Brain microvascular endothelial cell (primary cell): ENCODE data around the gene COL16A1.

Experiments used
- DNase-seq: peaks from one replicate; pipeline ENCODE4 v3.0.0-alpha.2; 2020
- H3K27ac ChIP-seq: fragments of 250-450 bp; sonication (Bioruptor Pico); 2 replicates; pipeline ENCODE4 v1.5.1; 2020; ENCODE audit warnings: mild to moderate bottlenecking, moderate library complexity
- H3K27me3 ChIP-seq: fragments of 250-450 bp; sonication (Bioruptor Pico); replicated peaks from 2 replicates; pipeline ENCODE4 v1.5.1; 2020; ENCODE audit warnings: mild to moderate bottlenecking
- H3K36me3 ChIP-seq: fragments of 250-450 bp; sonication (Bioruptor Pico); replicated peaks from 2 replicates; pipeline ENCODE4 v1.5.1; 2020; ENCODE audit warnings: mild to moderate bottlenecking
- H3K4me3 ChIP-seq: 2 replicates; pipeline ENCODE4 v1.5.1; 2011; ENCODE audit warnings: low read depth, mild to moderate bottlenecking, control low read depth, low read length, moderate library complexity
- in situ Hi-C: cut with HindIII; loops from 2 replicates; pipeline ENCODE4 v1.10.0; 2017; ENCODE audit warnings: low sequenced_read_pairs, low pct_ligation_motif_present
- TF ChIP-seq, protein P1 (sequence below): IDR thresholded peaks from 2 replicates; pipeline ENCODE4 v1.5.1; 2011; ENCODE audit warnings: low read depth, mild to moderate bottlenecking, moderate library complexity, low read length, control low read depth, inconsistent platforms; ENCODE audit errors: missing control alignments

Gene COL16A1

DNA sequence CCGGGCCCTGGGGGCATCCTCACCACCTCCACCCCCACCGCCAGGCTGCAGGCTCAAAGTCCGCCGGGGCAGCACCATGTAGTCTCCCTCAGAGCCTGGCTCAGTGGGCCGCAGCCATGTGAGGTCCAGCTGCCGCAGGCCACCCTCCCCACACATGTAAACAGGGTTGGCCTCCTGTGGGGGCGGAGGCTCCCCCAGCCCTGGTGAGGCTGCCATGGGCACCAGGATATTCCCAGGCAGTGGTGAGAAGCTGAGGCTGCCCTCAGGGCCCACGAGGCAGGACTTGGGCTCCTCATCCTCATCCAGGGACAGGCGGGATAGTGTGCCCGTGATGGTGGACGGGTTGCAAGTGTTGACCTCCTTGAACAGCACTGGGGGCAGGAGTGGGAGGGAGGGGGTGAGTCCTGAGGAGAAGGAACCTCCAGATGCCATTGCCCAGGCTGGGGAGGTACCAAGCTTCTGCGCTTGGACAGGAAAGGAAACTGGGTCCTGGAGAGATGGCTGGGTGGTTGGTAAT lies 27.3 kb upstream of the COL16A1 start:
- H3K36me3 ChIP-seq, result no peaks in the 10 kb centered on the region
- H3K27ac ChIP-seq, result no peak overlapping the region
- H3K27me3 ChIP-seq, result no peaks in the 10 kb centered on the region
- no peak for DNase-seq
- TF ChIP-seq, protein P1, sequence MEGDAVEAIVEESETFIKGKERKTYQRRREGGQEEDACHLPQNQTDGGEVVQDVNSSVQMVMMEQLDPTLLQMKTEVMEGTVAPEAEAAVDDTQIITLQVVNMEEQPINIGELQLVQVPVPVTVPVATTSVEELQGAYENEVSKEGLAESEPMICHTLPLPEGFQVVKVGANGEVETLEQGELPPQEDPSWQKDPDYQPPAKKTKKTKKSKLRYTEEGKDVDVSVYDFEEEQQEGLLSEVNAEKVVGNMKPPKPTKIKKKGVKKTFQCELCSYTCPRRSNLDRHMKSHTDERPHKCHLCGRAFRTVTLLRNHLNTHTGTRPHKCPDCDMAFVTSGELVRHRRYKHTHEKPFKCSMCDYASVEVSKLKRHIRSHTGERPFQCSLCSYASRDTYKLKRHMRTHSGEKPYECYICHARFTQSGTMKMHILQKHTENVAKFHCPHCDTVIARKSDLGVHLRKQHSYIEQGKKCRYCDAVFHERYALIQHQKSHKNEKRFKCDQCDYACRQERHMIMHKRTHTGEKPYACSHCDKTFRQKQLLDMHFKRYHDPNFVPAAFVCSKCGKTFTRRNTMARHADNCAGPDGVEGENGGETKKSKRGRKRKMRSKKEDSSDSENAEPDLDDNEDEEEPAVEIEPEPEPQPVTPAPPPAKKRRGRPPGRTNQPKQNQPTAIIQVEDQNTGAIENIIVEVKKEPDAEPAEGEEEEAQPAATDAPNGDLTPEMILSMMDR, result no peak
- H3K4me3 ChIP-seq, result no peak overlapping the region
- in situ Hi-C loops, result no loop called here

DNA sequence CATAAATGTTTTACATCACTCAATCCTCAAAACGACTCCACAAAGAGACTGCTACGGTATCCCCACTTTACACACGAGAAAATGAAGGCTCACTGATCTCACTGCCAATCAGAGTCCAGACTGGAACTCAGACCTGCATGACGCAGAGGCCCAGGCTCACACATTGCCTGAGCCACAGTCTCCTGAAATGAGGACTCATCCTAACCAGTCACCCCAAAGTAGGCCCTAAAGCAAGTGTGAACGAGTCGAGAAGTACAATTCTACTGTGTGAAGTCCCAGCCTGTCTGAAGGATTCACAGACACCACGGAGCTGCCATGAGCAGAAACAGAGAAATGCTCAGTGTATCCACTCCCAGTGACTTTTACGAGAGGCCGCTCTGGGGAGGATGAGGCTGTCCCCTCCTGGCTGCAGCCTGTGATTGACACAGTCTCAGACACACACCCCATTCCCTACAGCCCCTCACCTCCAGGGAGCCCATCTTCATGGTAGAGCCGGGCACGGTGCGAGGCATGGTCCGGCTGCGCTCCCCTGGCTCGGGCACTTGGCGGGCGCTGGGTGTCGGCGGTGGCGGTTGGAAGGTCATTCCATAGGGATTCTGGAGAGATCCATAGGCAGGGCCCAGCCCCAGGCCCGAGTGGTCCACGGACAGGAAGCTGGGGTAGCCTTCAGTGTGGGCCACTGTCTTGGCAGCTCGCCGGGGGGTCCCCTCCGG lies 26.7 kb upstream of the COL16A1 start:
- Histone ChIP-seq H3K27ac (no peak overlapping the region), H3K4me3 (no peak overlapping the region), H3K36me3 (no peaks in the 10 kb centered on the region), H3K27me3 (no peaks in the 10 kb centered on the region)
- TF ChIP-seq, protein P1, result no peak
- in situ Hi-C loops, result no loop called here
- DNase-seq, result no peak

GRCh38 chr1:31727849-31728248 lies 24.0 kb upstream of the COL16A1 start:
- H3K36me3 ChIP-seq, result no peaks in the 10 kb centered on the region
- DNase-seq, result no peak
- no peak overlapping the region for H3K27ac ChIP-seq
- in situ Hi-C loops, result no loop called here
- TF ChIP-seq, protein P1, result no peak
- no peak overlapping the region for H3K4me3 ChIP-seq
- H3K27me3 ChIP-seq, result no peaks in the 10 kb centered on the region

DNA sequence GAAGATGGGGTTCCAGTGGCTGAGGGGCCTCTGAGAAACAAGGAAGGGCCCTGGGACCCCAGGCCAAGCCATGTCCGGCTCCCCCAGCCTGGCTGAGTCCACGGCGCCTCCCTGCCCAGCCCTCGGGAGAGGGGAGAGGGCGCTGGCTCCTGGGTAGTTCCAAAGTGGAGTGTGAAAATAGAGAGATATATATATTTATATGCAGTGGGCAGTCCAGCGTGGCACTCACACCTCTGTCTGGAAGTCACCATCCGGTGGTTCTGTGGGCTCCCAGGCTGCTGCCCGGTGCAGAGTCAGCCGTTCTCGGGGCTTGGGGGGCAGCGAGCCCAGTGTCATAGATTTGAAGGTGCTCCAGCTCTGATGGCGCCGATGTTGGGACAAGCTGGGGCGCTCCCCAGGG lies 23.4 kb upstream of the COL16A1 start:
- in situ Hi-C loops, result no loop called here
- TF ChIP-seq, protein P1, result no peak
- no peak for DNase-seq

DNA sequence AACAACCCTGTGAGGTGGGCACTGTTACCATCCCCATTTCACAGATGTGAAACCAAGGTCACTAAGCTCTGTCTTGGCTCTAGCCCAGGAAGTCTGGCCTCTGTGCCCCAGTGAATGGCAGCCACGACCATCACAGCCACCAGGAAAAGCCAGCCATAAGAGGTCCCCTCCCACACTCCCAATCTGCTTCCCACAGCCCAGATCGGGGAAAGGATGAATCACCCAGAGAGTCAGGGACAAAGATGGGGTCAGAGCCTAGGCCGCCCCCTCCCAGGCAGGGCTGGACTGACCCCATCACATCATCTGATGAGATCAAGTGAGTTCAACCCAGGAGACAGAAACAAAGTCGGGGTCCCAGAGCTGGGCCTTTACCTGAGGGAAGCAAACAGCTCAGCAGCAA lies 22.9 kb upstream of the COL16A1 start:
- no peaks in the 10 kb centered on the region for H3K27me3 ChIP-seq
- in situ Hi-C loops, result no loop called here
- DNase-seq, result no peak
- no peak overlapping the region for H3K27ac ChIP-seq
- TF ChIP-seq, protein P1, result no peak
- no peaks in the 10 kb centered on the region for H3K36me3 ChIP-seq
- H3K4me3 ChIP-seq, result no peak overlapping the region

More for the DNA sequence above, 23.4 kb upstream of the COL16A1 start:
- no peaks in the 10 kb centered on the region for H3K27me3 ChIP-seq
- no peaks in the 10 kb centered on the region for H3K36me3 ChIP-seq
- H3K27ac ChIP-seq, result no peak overlapping the region
- no peak overlapping the region for H3K4me3 ChIP-seq
